SU-DHL-6 (cell line): ENCODE measurements around the gene PPFIA2.

Source experiments
- CTCF ChIP-seq: fragments of 200-600 bp; sonication (generic); IDR thresholded peaks from one replicate; pipeline ENCODE4 v1.5.1; 2017; ENCODE audit warnings: antibody characterized with exemption, mild to moderate bottlenecking, low read length, moderate library complexity; ENCODE audit not compliant: insufficient read depth, poor library complexity, severe bottlenecking
- EZH2phosphoT487 ChIP-seq: fragments of 200-600 bp; sonication (generic), shearing (Covaris generic); conservative IDR thresholded peaks from 2 replicates; pipeline ENCODE4 v1.6.1; 2018; ENCODE audit warnings: mild to moderate bottlenecking, antibody characterized with exemption, low read length, moderate library complexity, mixed read lengths

DNA sequence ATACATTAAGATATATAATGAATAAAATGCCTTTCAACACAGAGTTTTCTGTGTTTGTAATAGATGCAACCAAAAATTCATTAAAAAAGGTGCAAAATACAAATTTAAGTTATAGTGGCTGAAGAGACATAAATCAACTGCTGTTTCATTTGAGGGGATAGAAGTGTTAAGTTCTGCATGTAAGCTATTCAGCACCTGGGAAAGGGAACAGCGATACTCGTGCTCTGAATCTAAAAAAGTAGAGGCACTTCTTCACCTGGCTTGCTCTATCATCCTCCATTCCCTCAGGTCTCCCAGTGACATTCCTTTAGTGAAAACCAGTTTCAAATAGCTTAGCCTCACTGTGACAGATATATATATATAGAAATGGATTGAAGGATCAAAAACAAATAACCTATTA, 458.7 kb downstream of the PPFIA2 start:
- TF ChIP-seq CTCF (no peak), EZH2phosphoT487 (no peak)
